A549 treated with dexamethasone at 1 μM for 4 hours (cell line): ENCODE measurements around the gene CYP17A1. TPM values are rescaled to one million over a fixed set of nuclear protein-coding genes. Genes with fewer than 3 reads are reported as not detected.

ENCODE experiments used
- total RNA-seq: library from RNA; stranded (reverse); fragments of 200-300 nt; extraction: Qiagen RNA extraction; gene quantifications from 5 replicates; pipeline ENCODE4 v1.2.3, GENCODE V29; 2022

The CYP17A1 gene
- 0.09 TPM in 1 of 5 replicates, not detected in the others for total RNA-seq

GRCh38 chr10:102837230-102837721, at the start of gene CYP17A1:
Gene CYP17A1, minus strand, starts transcription at chr10:102837413. Its CDS starts 52 bp downstream, at chr10:102837361.

GRCh38 chr10:102869258-102870198, 32.3 kb upstream of the CYP17A1 start, which contains the start of gene AS3MT:
Gene AS3MT, plus strand, starts transcription at chr10:102869470. Its CDS starts 123 bp downstream, at chr10:102869593.

Other genes starting within 250 kb of the CYP17A1 start
- 42.9 to 55.7 TPM (median 54.4 TPM) in 5 replicates for gene TRIM8, start 192.9 kb downstream of the CYP17A1 start, total RNA-seq
- gene ARL3, start 123.0 kb downstream of the CYP17A1 start, total RNA-seq, result 12.8 to 15.9 TPM (median 13.5 TPM) in 5 replicates
- gene SFXN2, start 122.8 kb downstream of the CYP17A1 start, total RNA-seq, result 2.9 to 4.1 TPM (median 3.4 TPM) in 5 replicates
- 21.9 to 31.1 TPM (median 30.2 TPM) in 5 replicates for gene WBP1L, start 93.5 kb downstream of the CYP17A1 start, total RNA-seq
- 18.3 to 26.2 TPM (median 21.3 TPM) in 5 replicates for gene BORCS7, start 16.8 kb upstream of the CYP17A1 start, total RNA-seq
- gene AS3MT, start 32.1 kb upstream of the CYP17A1 start, total RNA-seq, result 2.6 to 4.1 TPM (median 3.4 TPM) in 5 replicates
- gene CNNM2, start 80.9 kb upstream of the CYP17A1 start, total RNA-seq, result 3.6 to 5.7 TPM (median 5.2 TPM) in 5 replicates